GM21515 (cell line): ENCODE measurements around the gene MXI1.

Source experiments
- ATAC-seq: cut with Tn5 transposase; IDR thresholded peaks from one replicate; pipeline ENCODE4 v1.9.1; 2021; ENCODE audit not compliant: unreplicated experiment

Gene MXI1

DNA sequence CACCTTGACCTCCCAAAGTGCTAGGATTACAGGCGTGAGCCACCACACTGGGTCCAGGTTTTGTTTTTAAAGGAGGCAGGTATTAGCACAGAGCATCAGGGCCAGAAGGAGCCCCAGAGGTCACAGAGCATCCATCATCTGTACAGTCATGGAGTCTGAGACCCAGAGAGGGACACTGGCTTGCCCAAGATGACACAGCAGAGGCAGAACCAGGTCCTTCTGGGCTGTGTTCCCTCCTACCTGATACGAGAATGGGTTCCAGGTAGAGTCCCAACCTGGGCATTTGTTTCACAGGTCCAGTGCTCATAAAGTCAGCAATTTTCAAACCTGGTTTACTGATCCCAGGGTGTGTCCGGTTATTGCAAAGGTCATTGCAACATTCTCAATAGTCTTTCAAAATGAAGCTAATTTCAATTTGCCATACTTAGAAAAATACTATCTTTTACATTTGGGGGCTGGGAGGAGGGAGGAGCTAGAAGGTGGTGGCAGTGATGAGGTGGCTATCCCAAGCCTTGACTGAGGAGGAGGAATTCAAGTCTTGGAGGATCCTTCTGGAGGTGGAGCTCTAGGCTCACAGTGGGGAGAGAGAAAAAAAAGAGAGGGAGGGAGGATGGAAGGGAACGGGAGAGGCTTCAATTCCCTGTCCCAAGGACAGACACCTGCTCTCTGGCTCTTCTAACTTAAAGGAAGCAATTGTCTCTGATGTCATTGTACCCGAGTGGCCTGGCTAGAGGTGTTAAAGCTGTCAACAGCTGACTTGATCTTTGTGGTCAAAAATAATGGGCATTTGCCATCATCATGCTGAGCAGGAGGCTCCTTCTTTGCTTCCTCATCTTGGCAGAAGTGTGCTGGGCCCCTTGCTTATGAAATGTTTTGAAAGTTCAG is 8.1 kb downstream of the MXI1 start:
- no peak for ATAC-seq

DNA sequence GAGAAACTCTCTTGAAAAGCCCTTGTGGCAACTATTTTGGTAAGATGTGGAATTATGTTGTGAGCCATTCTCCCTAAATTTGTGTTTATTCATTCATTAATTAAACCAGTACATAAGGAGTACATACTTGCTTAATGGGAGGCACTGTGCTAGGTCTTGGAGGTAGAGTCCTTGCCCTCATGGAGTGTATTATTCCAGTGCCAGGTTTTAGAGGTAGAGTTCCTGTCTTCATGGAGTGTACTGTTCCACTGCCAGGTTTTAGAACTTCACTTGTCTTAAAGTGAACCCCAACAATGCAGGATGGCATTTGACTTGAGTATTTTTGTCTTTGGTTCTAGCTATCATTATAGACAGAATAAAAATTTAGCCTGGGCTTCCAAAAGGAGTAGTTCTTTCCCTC is 8.8 kb downstream of the MXI1 start:
- no peak for ATAC-seq

DNA sequence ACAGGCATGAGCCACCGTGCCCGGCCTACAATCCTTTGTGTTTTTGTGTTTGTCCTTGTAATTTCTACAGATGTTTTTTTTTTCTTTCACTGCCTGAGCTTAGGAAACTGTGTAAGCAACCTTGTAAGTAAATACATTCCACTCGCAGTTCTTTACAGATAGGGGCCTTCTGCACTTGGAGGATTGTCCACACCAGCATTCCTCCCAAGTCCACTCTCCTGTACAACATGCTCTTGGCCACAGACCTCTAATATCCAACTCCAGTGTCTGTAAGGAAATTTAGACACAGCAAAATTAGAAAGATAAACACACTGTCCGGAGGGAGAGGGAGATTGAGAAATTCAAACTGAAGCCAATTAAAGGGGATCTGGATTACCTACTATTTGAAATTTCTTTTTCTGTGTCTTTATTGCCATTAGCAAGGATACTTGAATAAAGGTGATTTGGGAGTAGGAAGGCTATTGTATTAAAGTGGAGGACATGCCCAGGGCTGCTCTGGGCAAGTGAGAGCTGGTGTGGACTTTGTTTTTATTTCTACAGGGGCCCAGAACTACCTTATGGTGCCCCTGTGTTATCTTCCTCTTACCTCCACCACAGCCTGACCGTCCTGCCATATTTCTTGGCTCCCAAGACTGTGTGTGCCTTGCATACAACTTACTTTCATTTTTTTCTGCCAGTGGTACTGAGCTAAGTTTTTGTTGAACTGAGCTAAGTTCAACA is 9.7 kb downstream of the MXI1 start:
- ATAC-seq: no peak

DNA sequence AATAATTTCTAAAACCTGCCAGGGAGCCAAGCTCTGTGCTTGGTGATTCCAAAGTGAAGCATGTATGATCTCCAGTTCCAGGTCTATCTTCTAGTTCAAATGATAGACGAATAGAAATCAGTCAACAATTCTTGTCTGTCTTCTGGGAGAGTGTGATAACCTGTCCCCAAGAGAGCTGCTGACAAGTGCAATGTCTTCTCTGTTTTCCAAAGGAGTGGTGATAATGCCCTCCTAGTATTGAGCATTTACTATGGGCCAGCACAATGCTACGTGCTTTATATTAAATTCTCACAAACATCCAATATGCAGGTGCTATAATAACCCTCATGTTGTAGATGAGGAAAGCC is 10.2 kb downstream of the MXI1 start:
- no peak for ATAC-seq

DNA sequence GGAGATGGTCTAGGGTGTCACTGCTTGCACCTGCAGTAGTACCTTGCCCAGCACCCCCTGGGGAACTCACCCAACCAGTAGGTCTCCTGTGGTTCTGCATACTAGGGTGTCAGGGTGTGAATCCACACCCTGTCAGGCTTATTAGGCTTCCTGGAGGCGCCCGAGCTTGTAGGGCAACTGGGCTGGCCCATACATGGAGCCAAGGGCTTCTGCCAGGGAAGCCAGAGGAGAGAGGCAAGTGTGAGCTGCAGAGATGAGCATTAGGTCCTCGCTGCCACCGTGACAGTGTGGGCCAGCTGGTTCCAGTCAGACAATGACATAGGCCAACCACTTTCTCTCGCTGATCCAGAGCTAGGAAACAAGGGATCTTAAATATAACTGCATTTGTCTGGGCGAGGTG is 11.2 kb downstream of the MXI1 start:
- ATAC-seq: no peak

DNA sequence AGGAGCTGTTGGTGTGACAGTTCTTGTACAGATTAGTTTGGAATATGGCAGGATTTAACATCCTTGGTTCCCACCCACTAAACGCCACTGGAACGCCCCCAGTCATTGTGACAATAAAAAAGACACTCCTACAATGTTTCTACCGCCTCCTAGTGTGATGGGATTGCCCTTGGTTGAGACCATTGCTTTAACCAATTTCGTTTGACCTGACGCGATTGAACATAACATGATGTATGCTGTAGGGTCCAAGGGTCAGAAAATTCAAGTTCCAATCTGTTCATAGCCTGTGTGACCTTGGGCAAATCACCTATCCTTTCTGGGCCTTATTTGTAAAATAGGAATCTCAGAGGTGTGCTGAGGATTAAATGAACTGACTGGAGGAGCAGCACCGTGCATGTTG is 12.5 kb downstream of the MXI1 start:
- no peak for ATAC-seq

DNA sequence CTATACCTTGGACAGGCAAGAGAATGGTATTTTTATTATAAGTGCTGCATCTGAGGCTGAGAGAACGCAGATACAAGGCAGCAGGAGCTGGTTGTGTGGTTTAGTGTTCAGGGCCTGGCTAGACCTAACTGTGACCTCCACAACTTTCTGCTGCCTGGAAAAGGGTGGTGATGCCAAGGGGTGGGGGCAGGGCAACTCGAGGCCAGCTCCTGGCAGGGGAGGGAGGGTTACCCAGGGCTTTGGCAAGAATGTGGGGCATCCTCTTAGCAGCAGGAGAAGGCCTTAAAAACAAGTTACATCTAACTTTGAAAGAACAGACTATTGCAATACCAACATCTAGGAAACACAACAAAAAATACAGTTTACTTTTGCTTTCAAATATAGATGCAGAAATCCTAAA is 13.0 kb downstream of the MXI1 start:
- ATAC-seq: no peak

DNA sequence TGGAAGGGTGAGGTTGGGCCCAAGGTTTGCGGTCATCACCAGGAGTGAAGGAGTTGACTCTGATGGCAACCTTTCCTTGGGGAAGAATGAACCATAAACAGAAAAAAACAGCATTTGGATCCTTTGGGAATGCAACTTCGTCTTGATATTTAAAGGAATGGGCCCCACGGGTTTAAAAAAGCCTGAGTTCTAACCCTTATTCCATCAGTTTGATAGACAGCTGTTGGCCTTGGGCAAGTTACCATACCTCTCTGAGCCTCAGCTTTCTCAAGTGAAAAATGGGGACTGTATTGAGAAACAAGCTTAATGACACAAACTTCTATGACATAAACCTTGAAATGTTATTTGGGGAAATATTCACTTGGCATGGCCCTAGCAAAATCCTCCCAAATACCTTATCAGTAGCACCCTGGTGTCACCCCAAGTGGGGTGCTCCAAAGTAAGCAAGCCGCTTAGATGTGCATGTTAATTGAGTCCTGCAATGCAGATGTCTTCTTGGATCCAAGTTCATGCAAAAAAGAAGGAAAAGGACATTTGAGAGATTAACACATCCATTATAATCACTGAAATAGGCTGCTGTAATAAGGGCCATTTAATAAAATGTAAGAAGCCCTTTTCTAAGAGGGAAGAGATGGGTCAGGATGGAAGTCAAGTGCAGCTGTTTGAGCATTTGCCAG is 13.8 kb downstream of the MXI1 start:
- ATAC-seq: no peak

DNA sequence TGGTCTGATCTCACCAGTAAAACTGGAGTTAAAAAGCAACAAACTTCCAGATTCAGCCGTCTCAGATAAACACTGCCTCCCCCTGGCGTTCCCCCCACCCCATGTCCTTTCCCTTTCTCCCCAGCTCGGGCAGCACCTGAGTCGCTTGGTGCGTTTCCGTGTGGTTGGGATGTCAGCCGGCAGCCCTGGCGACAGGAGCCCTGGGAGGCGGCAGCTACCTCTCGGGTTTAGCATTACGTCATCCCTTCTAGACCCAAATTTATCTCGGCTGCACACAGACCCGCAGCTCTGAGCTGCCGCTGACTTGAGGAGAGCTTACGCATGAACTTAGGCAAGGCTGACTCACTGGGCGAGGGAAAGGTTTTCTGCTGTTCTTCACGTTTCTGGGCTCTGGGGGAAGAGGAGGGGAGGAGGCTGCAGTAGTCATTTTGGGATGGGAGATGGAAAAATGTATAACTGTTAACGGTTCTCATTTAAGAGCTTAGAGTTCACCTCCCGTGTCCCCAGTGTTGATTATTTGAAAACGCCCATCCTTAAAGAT is 14.4 kb downstream of the MXI1 start:
- ATAC-seq: peak; percentile 41

DNA sequence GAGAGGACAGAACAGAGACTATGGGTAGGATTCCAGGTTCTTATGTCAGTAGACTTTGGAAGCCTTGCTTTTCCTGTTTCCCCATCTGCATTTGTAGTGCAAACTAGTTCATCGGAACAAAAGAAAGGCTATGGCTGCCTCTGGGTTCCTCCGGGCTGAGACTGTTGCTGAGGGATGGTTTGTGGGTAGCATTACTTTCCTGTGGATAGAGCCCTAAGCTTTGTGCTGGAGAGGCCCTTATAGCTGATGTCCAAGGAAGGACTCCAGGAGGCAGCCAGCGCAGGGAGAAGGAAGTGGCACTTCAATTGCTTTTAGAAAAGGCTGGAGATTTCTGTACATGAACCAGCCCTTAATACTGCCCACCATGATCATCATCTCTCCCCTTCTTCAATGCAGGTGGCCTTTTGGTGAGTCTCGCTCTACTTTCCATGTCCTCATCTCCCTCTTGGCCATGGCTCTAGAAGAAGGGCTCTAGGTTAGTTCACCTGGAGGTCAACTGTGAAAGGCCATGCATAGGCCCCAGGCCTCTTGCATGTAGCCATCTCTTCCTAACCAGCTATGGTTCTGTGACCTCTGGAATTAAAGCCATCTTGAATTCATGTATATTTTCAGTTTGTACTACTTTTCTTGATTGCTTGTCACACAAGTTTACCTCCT is 15.4 kb downstream of the MXI1 start:
- no peak for ATAC-seq

DNA sequence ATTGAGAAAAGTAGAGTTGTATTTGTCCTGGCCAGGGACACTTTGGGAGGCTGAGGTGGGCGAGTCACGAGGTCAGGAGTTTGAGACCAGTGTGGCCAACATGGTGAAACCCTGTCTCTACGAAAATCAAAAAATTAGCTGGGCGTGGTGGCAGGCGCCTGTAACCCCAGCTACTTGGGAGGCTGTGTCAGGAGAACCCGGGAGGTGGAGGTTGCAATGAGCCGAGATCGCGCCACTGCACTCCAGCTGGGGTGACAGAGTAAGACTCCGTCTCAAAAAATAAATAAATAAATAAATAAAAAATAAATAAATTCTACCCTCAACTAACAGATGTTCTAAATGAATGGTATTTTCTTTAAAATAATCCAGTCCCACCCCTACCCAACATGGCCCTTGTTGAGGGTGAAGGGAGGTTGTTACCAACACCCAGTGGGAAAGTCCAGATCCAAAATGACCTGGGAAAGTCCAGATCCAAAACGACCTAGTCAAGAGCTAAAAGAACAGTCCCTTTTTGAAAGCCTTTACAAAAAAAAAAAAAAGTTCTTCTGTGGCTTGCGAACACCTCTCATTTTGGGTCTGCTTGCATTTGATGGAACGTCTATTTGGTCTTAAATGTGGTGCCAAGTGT is 16.0 kb downstream of the MXI1 start:
- ATAC-seq: no peak

DNA sequence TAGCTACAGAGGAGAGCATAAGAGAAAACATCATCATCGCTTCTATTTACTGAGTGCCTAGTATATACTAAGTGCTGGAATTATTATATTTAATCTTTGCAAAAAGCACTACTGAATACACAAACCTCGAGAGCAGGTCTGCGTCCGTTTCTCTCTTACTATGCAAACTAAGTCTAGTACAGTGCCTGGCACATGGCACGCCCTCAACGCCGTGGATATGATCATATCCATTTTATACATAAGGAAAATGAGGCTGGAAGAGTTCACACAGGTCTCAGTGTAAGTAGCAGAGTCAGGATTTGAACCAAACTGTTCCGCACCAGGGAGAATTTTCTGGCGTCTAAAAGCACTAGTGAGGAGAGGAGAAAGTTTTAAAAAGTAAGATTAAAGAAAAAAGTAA is 17.6 kb downstream of the MXI1 start:
- no peak for ATAC-seq

DNA sequence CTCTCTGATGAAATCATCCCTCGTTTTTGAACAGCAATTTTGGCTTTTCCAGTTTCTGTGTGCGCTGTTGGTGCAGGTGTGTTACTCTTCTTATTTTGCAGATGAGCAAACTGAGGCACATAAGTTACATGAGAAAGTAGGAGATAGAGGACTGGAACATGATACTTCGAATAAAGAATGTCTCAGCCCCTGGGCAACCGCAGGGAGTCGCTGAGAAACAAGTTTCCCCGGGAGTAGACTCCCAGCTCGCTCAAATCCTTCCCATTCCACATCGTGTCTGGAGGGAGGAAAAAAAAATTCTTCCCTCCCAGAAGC is 18.0 kb downstream of the MXI1 start:
- peak; percentile 7 for ATAC-seq

DNA sequence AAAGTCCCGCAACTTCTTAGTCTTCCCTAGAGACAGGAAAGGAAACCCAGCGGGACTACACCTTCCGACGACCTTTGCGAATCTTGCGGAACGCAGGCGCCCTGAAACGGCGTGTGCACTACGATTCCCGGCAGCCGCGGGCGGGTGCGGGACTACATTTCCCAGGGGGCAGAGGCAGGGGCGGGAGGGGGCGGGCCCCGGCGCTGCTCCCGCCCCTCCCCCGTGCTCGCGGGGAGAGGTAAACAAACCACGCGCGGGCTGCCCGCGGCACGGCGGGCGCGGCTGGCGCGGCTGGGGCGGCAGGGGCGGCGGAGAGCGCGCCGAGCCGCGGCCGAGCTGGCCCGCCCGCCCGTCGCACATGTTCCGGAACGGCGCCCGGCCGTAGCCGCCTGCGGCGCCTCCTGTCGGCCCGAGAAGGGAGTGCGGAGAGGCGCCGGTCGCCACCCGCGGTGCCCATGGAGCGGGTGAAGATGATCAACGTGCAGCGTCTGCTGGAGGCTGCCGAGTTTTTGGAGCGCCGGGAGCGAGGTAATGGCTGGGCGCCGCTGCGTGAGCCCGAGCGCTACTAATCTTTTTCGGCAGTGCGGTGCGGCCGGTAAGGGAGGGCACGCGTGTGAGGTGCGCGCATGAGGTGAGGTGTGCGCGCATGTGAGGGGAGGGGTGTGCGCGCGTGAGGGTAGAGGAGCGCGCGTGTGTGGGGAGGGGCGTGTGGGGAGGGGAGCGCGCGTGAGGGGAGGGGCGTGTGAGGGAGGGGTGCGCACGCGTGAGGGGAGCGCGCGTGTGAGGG is 18.5 kb downstream of the MXI1 start:
- ATAC-seq: peak; percentile 78

DNA sequence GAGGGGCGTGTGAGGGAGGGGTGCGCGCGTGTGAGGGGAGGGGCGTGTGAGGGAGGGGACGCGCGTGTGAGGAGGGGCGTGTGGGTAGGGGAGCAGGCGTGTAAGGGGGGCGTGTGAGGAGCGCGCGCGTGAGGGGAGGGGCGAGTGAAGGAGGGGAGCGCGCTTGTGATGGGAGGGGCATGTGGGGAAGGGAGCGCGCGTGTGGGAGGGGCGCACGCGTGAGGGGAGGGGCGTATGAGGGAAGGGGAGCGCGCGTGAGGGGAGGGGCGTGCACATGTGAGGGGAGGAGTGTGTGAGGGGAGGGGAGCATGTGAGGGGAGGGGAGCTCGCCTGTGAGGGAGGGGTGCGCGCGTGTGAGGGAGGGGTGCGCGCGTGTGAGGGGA is 19.1 kb downstream of the MXI1 start:
- ATAC-seq: no peak

DNA sequence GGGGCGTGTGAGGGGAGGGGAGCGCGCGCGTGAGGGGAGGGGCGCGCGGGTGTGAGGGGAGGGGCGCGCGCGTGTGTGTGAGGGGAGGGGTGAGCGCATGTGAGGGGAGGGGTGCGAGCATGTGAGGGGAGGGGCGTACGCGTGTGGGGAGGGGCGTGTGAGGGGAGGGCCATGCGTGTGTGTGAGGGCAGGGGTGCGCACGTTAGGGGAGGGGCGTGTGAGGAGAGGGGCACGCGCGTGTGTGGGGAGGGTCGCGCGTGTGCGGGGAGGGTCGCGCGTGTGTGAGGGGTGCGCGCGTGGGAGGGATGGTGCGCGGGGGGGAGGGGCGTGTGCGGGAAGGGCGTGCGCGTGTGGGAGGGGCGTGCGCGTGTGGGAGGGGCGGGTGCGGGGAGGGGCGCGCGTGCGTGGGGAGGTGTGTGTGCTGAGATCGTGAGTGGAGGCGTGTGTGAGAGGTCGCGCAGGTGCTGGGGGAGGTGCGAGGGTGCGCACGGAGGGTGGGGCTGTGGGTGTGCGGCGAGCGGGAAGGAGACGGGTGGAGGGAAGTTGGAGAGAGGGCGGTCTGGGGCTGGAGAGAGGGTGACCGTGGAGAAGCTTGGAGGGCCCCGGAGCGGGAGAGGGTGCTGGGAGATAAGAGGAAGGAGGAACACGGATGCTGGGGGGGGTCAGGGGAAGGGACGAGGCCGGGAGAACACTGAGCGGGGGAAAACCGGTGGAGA is 19.7 kb downstream of the MXI1 start:
- no peak for ATAC-seq

DNA sequence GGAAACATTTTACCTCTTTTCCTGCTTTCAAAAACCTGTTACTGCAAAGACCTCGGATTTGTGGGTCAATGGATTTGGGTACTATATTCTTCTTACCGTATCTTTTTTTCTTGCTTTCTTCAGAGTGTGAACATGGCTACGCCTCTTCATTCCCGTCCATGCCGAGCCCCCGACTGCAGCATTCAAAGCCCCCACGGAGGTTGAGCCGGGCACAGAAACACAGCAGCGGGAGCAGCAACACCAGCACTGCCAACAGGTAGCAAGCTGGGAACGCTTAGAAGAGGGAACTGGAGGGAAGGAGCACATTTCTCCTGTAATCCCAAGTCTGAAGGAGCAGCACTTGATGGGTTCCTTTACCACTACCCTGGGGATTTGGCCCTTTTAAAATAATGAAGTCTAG is 20.7 kb downstream of the MXI1 start:
- no peak for ATAC-seq

DNA sequence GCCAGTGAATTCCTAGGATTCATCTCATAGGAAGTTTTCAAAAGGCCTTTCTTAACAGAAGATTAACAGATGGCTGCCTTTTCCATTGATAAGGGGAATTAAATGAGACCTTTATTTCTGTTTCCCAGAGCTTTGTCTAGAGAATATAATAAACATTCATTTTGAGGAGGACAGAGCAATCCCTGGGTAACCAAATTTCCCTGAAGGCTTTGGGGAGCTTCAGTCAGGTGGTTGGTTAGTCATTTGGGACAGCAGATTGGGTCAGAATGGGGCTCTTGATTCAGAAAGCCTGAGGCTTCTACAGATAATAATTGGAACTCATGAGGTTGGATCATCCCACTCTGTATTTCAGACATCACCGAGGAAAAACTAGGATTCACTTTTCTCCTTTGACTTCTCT is 21.8 kb downstream of the MXI1 start:
- ATAC-seq: no peak

DNA sequence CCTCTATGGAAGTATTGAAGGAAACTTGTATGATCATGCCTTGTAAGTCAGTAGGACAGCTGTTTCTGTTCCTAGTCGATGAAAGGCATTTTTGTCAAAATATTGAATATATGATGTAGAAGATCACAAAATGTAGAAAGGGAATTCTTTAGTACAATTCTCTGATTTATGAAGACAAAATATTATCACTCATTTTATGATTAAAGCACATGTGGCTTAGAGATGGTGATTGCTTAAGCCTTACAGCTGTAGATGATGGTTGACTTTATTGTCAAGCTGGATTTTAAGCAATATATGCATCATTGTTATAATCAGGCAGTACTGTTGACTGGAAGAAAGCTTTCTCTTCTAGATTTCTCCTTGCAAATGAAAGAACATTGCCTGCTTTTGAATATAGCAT is 26.4 kb downstream of the MXI1 start:
- no peak for ATAC-seq
